ENCODE measurements around the gene MYO18A.
A peak's percentile ranks its signal among the peaks of the same experiment; 100 is the strongest.
"Not testable (repeated sequence)": the region's sequence is repeated elsewhere in the genome, so short reads cannot be mapped to it uniquely, and the experiment has no call there.

MYO18A gene

DNA sequence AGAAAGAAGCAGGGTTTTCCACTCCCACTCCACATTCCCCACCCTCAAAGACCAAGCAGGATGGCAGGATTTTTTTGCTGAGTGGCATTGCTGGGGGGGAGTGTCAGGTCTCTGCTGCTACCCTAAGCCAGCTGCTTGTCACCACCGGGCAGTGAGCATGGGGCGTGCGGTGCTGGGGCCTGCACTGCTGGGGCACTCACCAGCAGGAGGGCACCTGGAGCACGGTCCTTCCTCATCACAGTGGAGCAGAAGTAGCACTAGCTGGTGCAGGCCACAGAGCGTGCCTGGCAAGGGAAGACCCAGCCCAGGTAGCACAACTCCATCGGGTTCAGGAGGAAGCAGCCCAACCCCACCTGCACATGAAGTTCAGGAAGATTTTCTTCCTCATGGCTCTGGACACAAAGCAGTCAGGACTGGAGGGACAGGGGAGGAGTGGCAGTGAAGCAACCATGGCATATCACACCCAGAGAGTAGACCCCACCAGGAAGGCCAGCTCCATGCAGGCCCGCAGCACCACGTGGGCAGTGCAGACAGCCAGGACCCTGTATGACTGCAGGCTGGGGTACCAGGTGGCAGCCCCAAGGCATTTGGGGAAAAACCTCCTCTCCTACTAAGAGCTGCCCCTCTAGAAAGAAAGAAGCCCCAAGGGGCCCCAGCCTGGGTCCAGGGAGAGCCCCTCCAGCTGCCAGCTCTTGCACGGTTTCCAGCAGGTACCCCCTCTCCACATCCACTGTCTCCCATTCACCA lies 16.7 kb upstream of the MYO18A start:
- no peak for DNase-seq (ENCODE audit: low read depth)

- no peak for DNase-seq (ENCODE audit: low read depth)
Observed at GRCh38 chr17:29195465-29196081, 15.4 kb upstream of the MYO18A start.

DNA sequence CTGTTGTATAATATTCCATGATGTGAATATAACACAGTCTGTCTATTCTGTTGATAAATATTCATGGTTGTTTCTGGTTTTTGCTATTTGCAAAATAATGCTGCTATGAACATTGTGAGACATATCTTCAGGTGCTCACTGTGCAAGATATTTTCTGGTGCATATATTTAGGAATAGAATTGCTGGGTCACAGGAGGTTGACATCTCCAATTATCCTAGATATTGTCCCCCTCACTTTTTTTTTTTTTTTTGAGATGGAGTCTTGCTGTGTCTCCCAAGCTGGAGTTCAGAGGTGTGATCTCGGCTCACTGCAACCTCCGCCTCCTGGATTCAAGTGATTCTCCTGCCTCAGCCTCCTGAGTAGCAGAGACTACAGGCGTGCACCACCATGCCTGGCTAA lies 14.5 kb upstream of the MYO18A start:
- no peak for DNase-seq (ENCODE audit: low read depth)

DNA sequence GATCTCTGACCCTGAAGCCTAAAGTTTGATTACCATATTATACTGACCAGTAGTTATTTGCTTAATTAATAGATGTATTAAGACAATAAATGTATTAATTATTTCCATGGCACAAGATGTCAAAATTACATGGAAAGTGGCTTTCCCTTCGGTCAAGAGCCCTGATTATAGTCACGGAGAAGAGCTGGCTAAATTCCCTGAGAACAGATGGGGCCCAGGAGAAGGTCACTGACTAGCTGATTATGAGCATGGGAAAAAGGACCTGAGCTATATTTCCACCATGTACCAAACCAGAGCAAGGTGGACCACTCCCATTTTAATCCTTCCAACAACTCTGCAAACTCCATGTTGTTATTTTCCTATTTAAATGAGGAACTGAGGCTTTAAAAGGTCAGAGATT lies 12.9 kb upstream of the MYO18A start:
- no peak for DNase-seq (ENCODE audit: low read depth)

- no peak for DNase-seq (ENCODE audit: low read depth)
Observed at GRCh38 chr17:29190592-29191207, 10.5 kb upstream of the MYO18A start.

DNA sequence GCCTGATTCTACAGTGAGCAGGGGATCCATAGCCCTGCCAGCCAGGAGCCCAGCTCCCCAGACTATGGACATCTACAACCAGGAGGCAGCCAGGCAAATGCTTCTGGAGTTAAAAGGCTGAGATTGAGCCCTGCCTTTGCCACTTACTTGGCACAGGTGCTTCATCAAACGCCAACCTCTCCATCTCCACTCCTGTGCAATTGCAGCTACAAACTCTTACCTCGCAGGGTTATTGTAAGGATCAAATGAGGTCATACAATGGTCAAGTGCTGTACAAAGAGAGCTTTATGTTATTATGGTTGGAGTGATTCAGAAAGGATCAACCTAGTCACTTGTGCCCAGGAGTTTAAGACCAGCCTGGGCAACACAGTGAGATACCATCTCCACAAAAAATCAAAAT lies 9.8 kb upstream of the MYO18A start:
- no peak for DNase-seq (ENCODE audit: low read depth)

DNA sequence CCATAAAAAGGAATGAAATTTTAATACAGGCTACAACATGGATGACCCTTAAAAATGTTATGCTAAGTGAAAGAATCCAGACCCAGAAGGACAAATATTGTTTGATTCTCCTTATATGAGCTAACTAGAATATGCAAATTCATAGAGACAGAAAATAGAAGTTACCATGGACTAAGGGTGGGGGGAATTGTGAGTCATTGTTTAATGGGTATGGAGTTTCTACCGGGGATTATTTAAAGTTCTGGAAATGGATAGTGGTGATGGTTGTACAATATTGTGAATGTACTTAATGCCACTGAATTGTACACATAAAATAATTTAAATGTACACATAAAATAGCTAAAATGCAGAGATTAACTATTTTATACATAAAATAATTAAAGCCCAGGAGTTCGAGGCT lies 9.2 kb upstream of the MYO18A start:
- DNase-seq (ENCODE audit: low read depth): no peak

DNA sequence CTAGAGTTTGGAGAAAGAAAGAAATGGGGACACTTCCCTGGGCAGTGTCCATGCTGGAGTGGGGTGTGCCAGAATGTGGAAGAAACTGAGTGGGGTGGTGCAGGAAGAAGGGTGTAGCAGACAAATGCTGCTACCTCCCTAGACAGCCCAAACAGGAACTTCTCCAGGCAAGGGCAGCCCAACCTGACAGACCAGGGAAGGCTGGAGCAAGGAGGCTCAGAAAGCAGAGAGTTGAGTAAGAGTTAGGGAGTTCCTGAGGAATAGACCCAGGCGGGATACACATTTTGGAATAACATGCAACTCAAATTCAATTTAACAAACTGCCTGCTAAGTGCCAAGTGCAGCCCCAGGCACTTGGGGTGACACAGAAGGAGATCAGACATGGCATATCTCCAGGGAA lies 1.0 kb upstream of the MYO18A start:
- no peak for DNase-seq (ENCODE audit: low read depth)

GRCh38 chr17:29180788-29181160 lies 576 bp upstream of the MYO18A start:
- no peak for DNase-seq (ENCODE audit: low read depth)

GRCh38 chr17:29179232-29180033 lies 765 bp downstream of the MYO18A start:
- no peak for DNase-seq (ENCODE audit: low read depth)

GRCh38 chr17:29178750-29179231 lies 1.4 kb downstream of the MYO18A start:
- no peak for DNase-seq (ENCODE audit: low read depth)

DNA sequence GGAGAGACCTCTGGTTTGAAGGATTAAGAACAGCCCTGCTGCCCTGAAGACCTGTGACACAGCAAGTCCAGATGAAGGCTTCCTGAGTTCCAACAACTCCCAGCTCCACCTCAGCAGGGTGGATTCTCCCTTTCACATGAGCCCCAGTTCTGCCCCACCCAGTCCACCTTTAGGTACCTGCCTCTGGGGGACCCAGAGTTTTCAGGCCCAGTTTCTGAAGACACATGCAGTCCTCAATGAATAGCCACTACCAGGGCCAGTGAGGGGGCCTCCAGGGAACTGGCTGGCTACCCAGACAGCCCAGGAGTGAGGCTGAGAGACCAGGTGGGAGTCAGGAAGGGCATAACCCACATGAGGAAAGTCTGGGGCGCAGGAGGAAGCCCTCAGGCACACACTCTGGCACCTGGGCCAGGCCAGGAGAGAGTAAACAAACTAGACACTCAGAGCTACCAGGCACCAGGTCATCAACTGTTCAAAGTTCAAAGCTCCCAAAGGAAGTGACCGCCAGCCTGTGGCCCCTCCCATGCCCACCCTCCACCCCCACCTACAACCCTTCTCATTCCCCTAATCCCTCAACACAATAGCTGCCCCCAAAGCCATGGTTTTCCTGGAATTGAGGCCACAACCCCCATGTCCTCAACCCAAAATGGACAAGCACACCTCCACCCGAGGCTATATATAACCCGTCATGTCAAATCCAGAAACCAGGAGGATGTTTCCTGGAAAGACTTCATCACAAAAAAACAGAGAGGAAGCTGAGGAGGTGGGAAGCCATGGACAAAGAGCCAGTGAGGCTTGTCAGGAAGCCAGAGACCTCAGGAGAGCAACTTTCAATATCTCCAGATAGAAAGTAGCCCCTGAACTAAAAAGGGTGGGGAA lies 2.1 kb downstream of the MYO18A start:
- DNase-seq (ENCODE audit: low read depth): no peak

- no peak for DNase-seq (ENCODE audit: low read depth)
Observed at GRCh38 chr17:29177541-29177870, 2.7 kb downstream of the MYO18A start.

DNA sequence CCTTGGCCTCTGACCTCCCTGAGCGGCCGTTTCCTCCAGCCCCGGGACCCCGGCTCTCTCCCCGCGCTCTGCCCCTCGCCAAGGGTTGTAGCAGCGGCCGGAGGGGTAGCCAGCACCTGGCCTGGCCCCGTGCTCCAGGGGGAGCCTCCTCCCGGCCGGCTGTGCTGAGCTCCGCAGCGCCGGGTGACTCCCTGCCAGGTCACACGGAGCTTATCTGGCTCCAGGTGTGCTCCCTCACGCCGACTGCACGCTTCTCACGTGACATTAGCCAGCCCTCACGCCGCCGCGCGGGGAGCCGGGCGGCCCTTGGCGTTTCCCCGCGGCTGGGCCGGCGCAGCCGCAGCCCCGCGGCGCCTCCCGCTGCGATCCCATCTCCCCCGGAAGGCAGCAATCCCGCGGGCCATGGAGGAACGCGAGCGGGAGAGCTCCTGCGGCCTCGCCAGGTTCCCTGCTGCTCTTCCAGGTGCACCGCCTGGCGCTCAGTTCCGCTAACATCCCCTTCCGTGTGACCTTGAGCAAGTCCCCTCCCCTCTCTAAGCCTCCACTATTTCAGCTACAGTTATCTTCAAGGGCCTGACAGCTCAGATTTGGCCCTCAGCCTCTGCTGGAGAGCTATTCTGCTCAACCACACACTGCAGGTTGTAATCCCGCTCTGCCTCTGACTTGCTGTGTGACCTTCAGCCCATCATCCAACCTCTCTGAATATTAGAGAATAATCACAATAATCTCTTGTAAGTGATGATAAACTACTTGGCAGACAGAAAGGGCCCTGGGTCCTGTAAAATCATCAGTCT lies 3.4 kb downstream of the MYO18A start:
- DNase-seq (ENCODE audit: low read depth): peak; percentile 33

- DNase-seq (ENCODE audit: low read depth): no peak
Observed at GRCh38 chr17:29175349-29175748, 4.8 kb downstream of the MYO18A start.

DNA sequence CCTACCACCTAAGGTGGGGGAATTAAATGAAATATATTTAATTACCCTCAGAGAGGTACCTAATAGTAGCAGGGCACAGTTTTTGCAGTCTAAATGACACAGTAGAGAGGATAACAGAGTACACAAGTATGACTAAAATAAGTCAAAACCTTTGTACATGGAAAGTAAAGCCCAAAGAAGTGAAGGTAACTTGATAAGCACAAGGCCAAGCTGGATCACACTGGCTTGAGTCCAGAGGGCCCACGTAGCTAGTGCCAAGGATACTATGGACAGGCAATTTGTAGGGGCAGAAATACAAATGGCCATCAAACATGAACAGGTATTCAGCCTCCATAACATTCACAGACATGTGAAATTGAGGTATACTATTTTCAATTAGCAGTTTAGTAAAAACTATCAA lies 7.6 kb downstream of the MYO18A start:
- DNase-seq (ENCODE audit: low read depth): no peak

GRCh38 chr17:29170682-29171081 lies 9.5 kb downstream of the MYO18A start:
- DNase-seq (ENCODE audit: low read depth): no peak

GRCh38 chr17:29169806-29170591 lies 10.2 kb downstream of the MYO18A start:
- no peak for DNase-seq (ENCODE audit: low read depth)

GRCh38 chr17:29168759-29169126 lies 11.5 kb downstream of the MYO18A start:
- DNase-seq (ENCODE audit: low read depth): not testable (repeated sequence)
